ENCODE data around the gene KNDC1.

KNDC1 gene

GRCh38 chr10:133160826-133161471 lies 930 bp downstream of the KNDC1 start:
- no peaks in the 10 kb centered on the region for H3K36me3 ChIP-seq (replicated peaks; ENCODE audit: low read depth, low read length)
- H3K27ac ChIP-seq (ENCODE audit: low read length), result no peak overlapping the region
- H3K4me1 ChIP-seq (ENCODE audit: low read length), result no peaks in the 10 kb centered on the region
- H3K9me3 ChIP-seq (ENCODE audit: insufficient read depth, low read length), result no peaks in the 10 kb centered on the region
- no peak overlapping the region for H3K4me3 ChIP-seq (ENCODE audit: low read length)
- H4K20me1 ChIP-seq (ENCODE audit: insufficient read depth, low read length), result no peaks in the 10 kb centered on the region
- no peak overlapping the region for H3K9ac ChIP-seq (ENCODE audit: low read length)
- no peaks in the 10 kb centered on the region for H3K79me2 ChIP-seq (ENCODE audit: low read length)
- no peak overlapping the region for H2AFZ ChIP-seq (ENCODE audit: low read depth, low read length)
- TF ChIP-seq EZH2phosphoT487 (IDR thresholded peaks at IDR 0.05; ENCODE audit: low read depth), result no peak
- no peak for TF ChIP-seq CTCF (IDR thresholded peaks at IDR 0.05; ENCODE audit: low read depth, low read length)
- H3K4me2 ChIP-seq (ENCODE audit: low read length), result no peak overlapping the region
- H3K27me3 ChIP-seq (ENCODE audit: low read depth, low read length), result no peaks in the 10 kb centered on the region

- Histone ChIP-seq H4K20me1 (ENCODE audit: insufficient read depth, low read length) (no peaks in the 10 kb centered on the region), H3K4me3 (ENCODE audit: low read length) (no peak overlapping the region), H3K79me2 (ENCODE audit: low read length) (no peaks in the 10 kb centered on the region), H3K4me2 (ENCODE audit: low read length) (no peak overlapping the region), H3K27ac (ENCODE audit: low read length) (no peak overlapping the region), H3K4me1 (ENCODE audit: low read length) (no peaks in the 10 kb centered on the region), H3K27me3 (ENCODE audit: low read depth, low read length) (no peaks in the 10 kb centered on the region), H3K36me3 (replicated peaks; ENCODE audit: low read depth, low read length) (no peaks in the 10 kb centered on the region), H2AFZ (ENCODE audit: low read depth, low read length) (no peak overlapping the region), H3K9me3 (ENCODE audit: insufficient read depth, low read length) (no peaks in the 10 kb centered on the region), H3K9ac (ENCODE audit: low read length) (no peak overlapping the region)
- no peak for TF ChIP-seq CTCF (IDR thresholded peaks at IDR 0.05; ENCODE audit: low read depth, low read length)
- TF ChIP-seq EZH2phosphoT487 (IDR thresholded peaks at IDR 0.05; ENCODE audit: low read depth), result no peak
Measured at GRCh38 chr10:133161486-133162109, 1.6 kb downstream of the KNDC1 start.

DNA sequence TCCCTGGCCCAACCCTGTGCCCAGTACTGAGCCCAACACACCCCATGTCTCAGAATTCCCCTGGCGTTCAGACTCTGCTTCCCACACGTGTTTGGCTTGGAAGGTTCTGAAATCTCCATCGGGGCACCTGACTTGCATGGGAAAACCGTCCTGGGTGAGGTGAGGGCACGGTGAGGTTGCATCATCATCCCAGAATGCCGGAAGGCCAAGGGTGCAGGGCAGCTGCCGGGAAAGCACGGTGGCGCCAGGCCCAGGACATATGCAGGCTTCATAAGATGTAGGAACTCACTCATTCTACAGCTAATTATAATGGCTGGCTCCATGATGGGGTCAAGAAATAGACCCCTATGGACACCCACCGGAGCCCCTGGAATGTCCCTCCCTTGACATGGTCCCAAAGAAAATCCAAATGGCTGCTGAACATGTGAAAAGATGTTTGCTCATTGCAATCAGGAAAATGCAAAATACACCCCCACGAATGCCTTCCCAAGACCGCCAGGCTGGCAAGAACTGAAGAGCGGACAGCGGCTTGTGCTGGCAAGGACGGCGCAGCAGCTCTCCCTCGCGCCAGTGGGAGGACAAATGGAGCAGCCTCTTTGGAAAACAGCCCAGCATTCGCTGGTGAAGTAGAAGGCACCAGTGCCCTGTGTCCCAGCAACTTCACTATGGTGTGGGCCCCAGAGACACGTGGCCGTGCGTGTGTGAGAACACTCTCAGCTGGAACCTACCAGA lies 2.3 kb downstream of the KNDC1 start:
- H3K27me3 ChIP-seq (ENCODE audit: low read depth, low read length), result no peaks in the 10 kb centered on the region
- no peak for TF ChIP-seq CTCF (IDR thresholded peaks at IDR 0.05; ENCODE audit: low read depth, low read length)
- H3K9me3 ChIP-seq (ENCODE audit: insufficient read depth, low read length), result no peaks in the 10 kb centered on the region
- no peak overlapping the region for H3K9ac ChIP-seq (ENCODE audit: low read length)
- H3K27ac ChIP-seq (ENCODE audit: low read length), result no peak overlapping the region
- H3K4me3 ChIP-seq (ENCODE audit: low read length), result no peak overlapping the region
- H3K36me3 ChIP-seq (replicated peaks; ENCODE audit: low read depth, low read length), result no peaks in the 10 kb centered on the region
- no peaks in the 10 kb centered on the region for H3K4me1 ChIP-seq (ENCODE audit: low read length)
- no peaks in the 10 kb centered on the region for H4K20me1 ChIP-seq (ENCODE audit: insufficient read depth, low read length)
- H3K4me2 ChIP-seq (ENCODE audit: low read length), result no peak overlapping the region
- no peak overlapping the region for H2AFZ ChIP-seq (ENCODE audit: low read depth, low read length)
- no peaks in the 10 kb centered on the region for H3K79me2 ChIP-seq (ENCODE audit: low read length)
